SKM-1 treated with dmso at 0.1 percent for 144 hours (cell line): ENCODE measurements around the gene DHFR2.
"Not testable (repeated sequence)": the region's sequence is repeated elsewhere in the genome, so short reads cannot be mapped to it uniquely, and the experiment has no call there.

Experiments used
- DNase-seq: peaks from one replicate; lab custom pipeline; 2025; ENCODE audit not compliant: unreplicated experiment; lab: John Stamatoyannopoulos, UW

DHFR2 gene

GRCh38 chr3:94062513-94063404 lies at the start of gene DHFR2, which contains the start of gene NSUN3:
TSS of gene DHFR2 (minus strand) at chr3:94062916. CDS start at chr3:94061511, 1,405 bp downstream.
TSS of gene NSUN3 (plus strand) at chr3:94063061. CDS start at chr3:94063127, 66 bp downstream.
- DNase-seq, result peak; percentile 95

GRCh38 chr3:94110854-94111253 lies 48.1 kb upstream of the DHFR2 start:
- DNase-seq, result no peak

GRCh38 chr3:94110232-94110631 lies 47.5 kb upstream of the DHFR2 start:
- DNase-seq, result not testable (repeated sequence)

GRCh38 chr3:94106268-94106667 lies 43.6 kb upstream of the DHFR2 start:
- DNase-seq, result no peak

- DNase-seq, result no peak
Observed at GRCh38 chr3:94101860-94102259, 39.1 kb upstream of the DHFR2 start.

- no peak for DNase-seq
Observed at GRCh38 chr3:94099311-94099710, 36.6 kb upstream of the DHFR2 start.

GRCh38 chr3:94098452-94098851 lies 35.7 kb upstream of the DHFR2 start:
- peak; percentile 87 for DNase-seq

- no peak for DNase-seq
Observed at GRCh38 chr3:94095111-94095510, 32.4 kb upstream of the DHFR2 start.

- DNase-seq, result no peak
Observed at GRCh38 chr3:94093151-94093550, 30.4 kb upstream of the DHFR2 start.

- peak; percentile 86 for DNase-seq
Observed at GRCh38 chr3:94092086-94092485, 29.4 kb upstream of the DHFR2 start.

GRCh38 chr3:94089126-94089525 lies 26.4 kb upstream of the DHFR2 start:
- DNase-seq, result no peak

- no peak for DNase-seq
Observed at GRCh38 chr3:94083261-94083660, 20.5 kb upstream of the DHFR2 start.

GRCh38 chr3:94082391-94082937 lies 19.7 kb upstream of the DHFR2 start:
- no peak for DNase-seq

GRCh38 chr3:94081884-94082283 lies 19.2 kb upstream of the DHFR2 start:
- DNase-seq, result no peak

- not testable (repeated sequence) for DNase-seq
Observed at GRCh38 chr3:94080552-94080951, 17.8 kb upstream of the DHFR2 start.

GRCh38 chr3:94076055-94076454 lies 13.3 kb upstream of the DHFR2 start:
- no peak for DNase-seq

GRCh38 chr3:94071713-94072284 lies 9.1 kb upstream of the DHFR2 start:
- DNase-seq, result no peak

- DNase-seq, result no peak
Observed at GRCh38 chr3:94070341-94070911, 7.7 kb upstream of the DHFR2 start.

- peak; percentile 17 for DNase-seq
Observed at GRCh38 chr3:94069194-94069813, 6.6 kb upstream of the DHFR2 start.

- no peak for DNase-seq
Observed at GRCh38 chr3:94066506-94067500, 4.1 kb upstream of the DHFR2 start.
